Memory B cell (primary cell): ENCODE measurements around the gene DGKG.

Experiments
- ATAC-seq: fragments of 150-1000 bp; cut with Tn5 transposase; 2 replicates; pipeline ENCODE4 v1.10.0; 2021; ENCODE audit warnings: low read depth, mild to moderate bottlenecking, moderate library complexity
- DNase-seq, 2 donors: peaks; one replicate each; pipeline ENCODE4 v3.0.0; 2022; ENCODE audit warnings: low spot score in 2 of 2
- H3K27ac Mint-ChIP-seq: one replicate; pipeline ENCODE4 v1.8.0; 2022; ENCODE audit warnings: mild to moderate bottlenecking, moderate library complexity, mixed read lengths
- H3K27me3 Mint-ChIP-seq: one replicate; pipeline ENCODE4 v1.8.0; 2022; ENCODE audit warnings: mixed read lengths
- H3K36me3 Mint-ChIP-seq: one replicate; pipeline ENCODE4 v1.8.0; 2022; ENCODE audit warnings: mild to moderate bottlenecking, mixed read lengths
- H3K4me1 Mint-ChIP-seq: one replicate; pipeline ENCODE4 v1.8.0; 2022; ENCODE audit warnings: mixed read lengths
- H3K4me3 Mint-ChIP-seq: one replicate; pipeline ENCODE4 v1.8.0; 2022; ENCODE audit warnings: mild to moderate bottlenecking, moderate library complexity, mixed read lengths
- H3K9me3 Mint-ChIP-seq: one replicate; pipeline ENCODE4 v1.8.0; 2022; ENCODE audit warnings: mixed read lengths

Gene DGKG

GRCh38 chr3:186264608-186265400, 97.2 kb downstream of the DGKG start:
- H3K9me3 Mint-ChIP-seq: no peaks in the 10 kb centered on the region
- DNase-seq (no peak), ATAC-seq (no peak)
- H3K27me3 Mint-ChIP-seq: no peaks in the 10 kb centered on the region
- H3K4me3 Mint-ChIP-seq: no peak overlapping the region
- H3K36me3 Mint-ChIP-seq: peaks cover 4% of the 10 kb centered on the region
- peaks cover 6% of the 10 kb centered on the region for H3K4me1 Mint-ChIP-seq
- H3K27ac Mint-ChIP-seq: no peak overlapping the region

GRCh38 chr3:186261638-186262037, 100.4 kb downstream of the DGKG start:
- no peak for DNase-seq
- no peaks in the 10 kb centered on the region for H3K27me3 Mint-ChIP-seq
- peaks cover 2% of the 10 kb centered on the region for H3K36me3 Mint-ChIP-seq
- no peak for ATAC-seq
- no peak overlapping the region for H3K4me3 Mint-ChIP-seq
- no peak overlapping the region for H3K27ac Mint-ChIP-seq
- no peaks in the 10 kb centered on the region for H3K9me3 Mint-ChIP-seq
- H3K4me1 Mint-ChIP-seq: peaks cover 12% of the 10 kb centered on the region

GRCh38 chr3:186260726-186261125, 101.3 kb downstream of the DGKG start:
- DNase-seq: no peak
- H3K4me1 Mint-ChIP-seq: peaks cover 18% of the 10 kb centered on the region
- H3K9me3 Mint-ChIP-seq: no peaks in the 10 kb centered on the region
- H3K27me3 Mint-ChIP-seq: no peaks in the 10 kb centered on the region
- H3K4me3 Mint-ChIP-seq: no peak overlapping the region
- no peak overlapping the region for H3K27ac Mint-ChIP-seq
- H3K36me3 Mint-ChIP-seq: peaks cover 2% of the 10 kb centered on the region
- ATAC-seq: no peak

- no peak overlapping the region for H3K4me3 Mint-ChIP-seq
These were observed 102.2 kb downstream of the DGKG start for GRCh38 chr3:186259612-186260383.

GRCh38 chr3:186258968-186259367, 103.1 kb downstream of the DGKG start:
- Mint-ChIP-seq H3K36me3 (peaks cover 2% of the 10 kb centered on the region), H3K27ac (no peak overlapping the region)

More at GRCh38 chr3:186259612-186260383, 102.2 kb downstream of the DGKG start:
- peaks cover 28% of the 10 kb centered on the region for H3K4me1 Mint-ChIP-seq
- no peaks in the 10 kb centered on the region for H3K27me3 Mint-ChIP-seq
- DNase-seq (peak; percentile 65 to 70), ATAC-seq (peak; percentile 61)
- peaks cover 2% of the 10 kb centered on the region for H3K36me3 Mint-ChIP-seq
- H3K27ac Mint-ChIP-seq: peak overlapping the region; percentile 84
- no peaks in the 10 kb centered on the region for H3K9me3 Mint-ChIP-seq

GRCh38 chr3:186257866-186258265, 104.2 kb downstream of the DGKG start:
- peak overlapping the region; percentile 98 for H3K27ac Mint-ChIP-seq

More at GRCh38 chr3:186258968-186259367, 103.1 kb downstream of the DGKG start:
- no peaks in the 10 kb centered on the region for H3K9me3 Mint-ChIP-seq
- DNase-seq: no peak
- peaks cover 35% of the 10 kb centered on the region for H3K4me1 Mint-ChIP-seq
- no peak for ATAC-seq
- H3K4me3 Mint-ChIP-seq: no peak overlapping the region
- H3K27me3 Mint-ChIP-seq: no peaks in the 10 kb centered on the region

GRCh38 chr3:186255703-186256331, 106.2 kb downstream of the DGKG start:
- Mint-ChIP-seq H3K27ac (peak overlapping the region; percentile 98), H3K4me3 (peak overlapping the region; percentile 66), H3K36me3 (peaks cover 3% of the 10 kb centered on the region), H3K27me3 (no peaks in the 10 kb centered on the region), H3K4me1 (peaks cover 44% of the 10 kb centered on the region), H3K9me3 (no peaks in the 10 kb centered on the region)
- ATAC-seq: peak; percentile 70
- peak; percentile 81 for DNase-seq

More at GRCh38 chr3:186257866-186258265, 104.2 kb downstream of the DGKG start:
- no peaks in the 10 kb centered on the region for H3K9me3 Mint-ChIP-seq
- peaks cover 43% of the 10 kb centered on the region for H3K4me1 Mint-ChIP-seq
- no peak for ATAC-seq
- no peaks in the 10 kb centered on the region for H3K27me3 Mint-ChIP-seq
- H3K36me3 Mint-ChIP-seq: peaks cover 2% of the 10 kb centered on the region
- no peak overlapping the region for H3K4me3 Mint-ChIP-seq
- no peak for DNase-seq

GRCh38 chr3:186254676-186255650, 107.1 kb downstream of the DGKG start:
- peak overlapping the region; percentile 66 for H3K4me3 Mint-ChIP-seq
- peak; percentile 42 to 45 for DNase-seq
- peak; percentile 43 for ATAC-seq
- no peaks in the 10 kb centered on the region for H3K27me3 Mint-ChIP-seq
- H3K9me3 Mint-ChIP-seq: no peaks in the 10 kb centered on the region
- peaks cover 41% of the 10 kb centered on the region for H3K4me1 Mint-ChIP-seq
- H3K36me3 Mint-ChIP-seq: peaks cover 5% of the 10 kb centered on the region
- H3K27ac Mint-ChIP-seq: peak overlapping the region; percentile 98

GRCh38 chr3:186251948-186252619, 110.0 kb downstream of the DGKG start:
- Mint-ChIP-seq H3K27ac (no peak overlapping the region), H3K9me3 (no peaks in the 10 kb centered on the region), H3K36me3 (peaks cover 10% of the 10 kb centered on the region), H3K4me1 (peaks cover 44% of the 10 kb centered on the region), H3K4me3 (no peak overlapping the region), H3K27me3 (no peaks in the 10 kb centered on the region)
- ATAC-seq (no peak), DNase-seq (no peak)

- no peaks in the 10 kb centered on the region for H3K9me3 Mint-ChIP-seq
- no peak overlapping the region for H3K4me3 Mint-ChIP-seq
- peaks cover 12% of the 10 kb centered on the region for H3K36me3 Mint-ChIP-seq
- H3K4me1 Mint-ChIP-seq: peaks cover 17% of the 10 kb centered on the region
- no peak for ATAC-seq
- H3K27me3 Mint-ChIP-seq: no peaks in the 10 kb centered on the region
- no peak overlapping the region for H3K27ac Mint-ChIP-seq
- DNase-seq: no peak
These were observed 113.2 kb downstream of the DGKG start for GRCh38 chr3:186248850-186249249.

- Mint-ChIP-seq H3K4me1 (peaks cover 14% of the 10 kb centered on the region), H3K4me3 (no peak overlapping the region), H3K27ac (peak overlapping the region; percentile 8), H3K9me3 (no peaks in the 10 kb centered on the region), H3K27me3 (no peaks in the 10 kb centered on the region), H3K36me3 (peaks cover 12% of the 10 kb centered on the region)
- ATAC-seq (peak; percentile 26), DNase-seq (no peak)
These were observed 113.9 kb downstream of the DGKG start for GRCh38 chr3:186247821-186248814.

- DNase-seq: no peak
- Mint-ChIP-seq H3K36me3 (peaks cover 12% of the 10 kb centered on the region), H3K27me3 (no peaks in the 10 kb centered on the region), H3K27ac (no peak overlapping the region), H3K9me3 (no peaks in the 10 kb centered on the region), H3K4me3 (no peak overlapping the region), H3K4me1 (peaks cover 18% of the 10 kb centered on the region)
- ATAC-seq: no peak
These were observed 115.1 kb downstream of the DGKG start for GRCh38 chr3:186246941-186247340.
